Testis (tissue), 2 donors: ENCODE data around the gene PHF2.

ENCODE experiments used
- CTCF ChIP-seq, 3 experiments: fragments of 450-650 bp in 2 of 3; fragments of 200-600 bp in 1 of 3; sonication (generic) in 1 of 3; IDR thresholded peaks; one replicate each; pipeline ENCODE4 v1.5.1; 2016 to 2019; ENCODE audit warnings: antibody characterized with exemption in 3 of 3, mild to moderate bottlenecking in 2 of 3, moderate library complexity in 1 of 3
- POLR2A ChIP-seq: fragments of 450-650 bp; IDR thresholded peaks from one replicate; pipeline ENCODE4 v1.6.1; 2017; ENCODE audit warnings: antibody characterized with exemption, mild to moderate bottlenecking, moderate library complexity

GRCh38 chr9:93686880-93687236 lies 110.5 kb downstream of the PHF2 start:
- TF ChIP-seq CTCF (IDR thresholded peaks at IDR 0.05) (no peak), POLR2A (no peak)
